ENCODE data around the gene FOLR2.

The FOLR2 gene

DNA sequence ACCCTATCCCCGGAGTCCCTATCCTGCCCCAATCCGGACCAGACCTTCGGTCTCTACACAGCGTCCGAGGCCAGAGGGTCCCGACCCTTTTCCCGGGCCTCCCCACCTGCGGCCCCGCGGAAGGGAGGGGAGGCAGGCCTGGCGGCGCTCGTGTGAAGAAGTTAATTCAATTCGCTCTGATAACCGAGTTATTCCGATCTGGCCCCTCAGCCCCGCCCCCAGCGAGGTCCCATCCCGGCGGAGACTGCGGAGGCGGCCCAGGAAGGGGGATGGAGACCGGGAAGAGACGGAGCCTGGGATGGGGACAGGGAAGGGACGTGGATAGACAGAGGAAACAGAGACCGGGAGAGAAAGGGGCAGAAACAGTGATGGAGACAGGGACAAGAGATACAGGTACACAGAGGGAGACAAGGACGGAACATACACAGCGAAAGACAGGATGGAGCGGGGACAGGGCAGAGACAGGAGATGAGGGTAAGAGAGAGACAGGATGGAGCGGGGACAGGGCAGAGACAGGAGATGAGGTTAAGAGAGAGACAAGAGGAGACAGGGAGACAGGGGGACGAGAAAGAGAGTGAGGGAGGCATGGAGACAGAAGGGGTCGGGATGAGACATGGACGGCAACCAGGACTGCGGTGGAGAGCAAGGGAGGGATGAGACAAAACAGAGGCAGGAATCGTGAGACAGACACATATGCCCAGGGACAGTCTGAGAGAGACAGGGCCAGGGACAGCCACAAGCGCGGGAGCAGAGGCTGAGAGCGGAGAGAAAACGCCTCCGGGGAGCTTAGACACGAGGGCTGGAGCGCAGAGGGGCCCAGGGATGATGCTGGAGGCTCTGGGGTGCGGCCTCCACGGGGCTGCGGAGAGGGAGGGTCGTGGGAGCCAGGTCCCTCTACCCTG lies 28.0 kb downstream of the FOLR2 start:
- no peaks in the 10 kb centered on the region for H3K9me3 ChIP-seq (ENCODE audit: control insufficient read depth, low read length)
- H2AFZ ChIP-seq = no peak overlapping the region
- no peak overlapping the region for H3K4me2 ChIP-seq (ENCODE audit: low read length)
- no peaks in the 10 kb centered on the region for H3K36me3 ChIP-seq (ENCODE audit: control insufficient read depth, insufficient read depth, low read length)
- no peaks in the 10 kb centered on the region for H3K79me2 ChIP-seq
- no peaks in the 10 kb centered on the region for H3K27me3 ChIP-seq (ENCODE audit: control insufficient read depth, insufficient read depth, low read length)
- TF ChIP-seq, protein P1, sequence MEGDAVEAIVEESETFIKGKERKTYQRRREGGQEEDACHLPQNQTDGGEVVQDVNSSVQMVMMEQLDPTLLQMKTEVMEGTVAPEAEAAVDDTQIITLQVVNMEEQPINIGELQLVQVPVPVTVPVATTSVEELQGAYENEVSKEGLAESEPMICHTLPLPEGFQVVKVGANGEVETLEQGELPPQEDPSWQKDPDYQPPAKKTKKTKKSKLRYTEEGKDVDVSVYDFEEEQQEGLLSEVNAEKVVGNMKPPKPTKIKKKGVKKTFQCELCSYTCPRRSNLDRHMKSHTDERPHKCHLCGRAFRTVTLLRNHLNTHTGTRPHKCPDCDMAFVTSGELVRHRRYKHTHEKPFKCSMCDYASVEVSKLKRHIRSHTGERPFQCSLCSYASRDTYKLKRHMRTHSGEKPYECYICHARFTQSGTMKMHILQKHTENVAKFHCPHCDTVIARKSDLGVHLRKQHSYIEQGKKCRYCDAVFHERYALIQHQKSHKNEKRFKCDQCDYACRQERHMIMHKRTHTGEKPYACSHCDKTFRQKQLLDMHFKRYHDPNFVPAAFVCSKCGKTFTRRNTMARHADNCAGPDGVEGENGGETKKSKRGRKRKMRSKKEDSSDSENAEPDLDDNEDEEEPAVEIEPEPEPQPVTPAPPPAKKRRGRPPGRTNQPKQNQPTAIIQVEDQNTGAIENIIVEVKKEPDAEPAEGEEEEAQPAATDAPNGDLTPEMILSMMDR (IDR thresholded peaks at IDR 0.05) = no peak
- H3K4me1 ChIP-seq = no peaks in the 10 kb centered on the region
- H3K27ac ChIP-seq = no peak overlapping the region
- H3K4me3 ChIP-seq (ENCODE audit: low read depth, low read length) = no peak overlapping the region
- H3K9ac ChIP-seq = no peak overlapping the region

DNA sequence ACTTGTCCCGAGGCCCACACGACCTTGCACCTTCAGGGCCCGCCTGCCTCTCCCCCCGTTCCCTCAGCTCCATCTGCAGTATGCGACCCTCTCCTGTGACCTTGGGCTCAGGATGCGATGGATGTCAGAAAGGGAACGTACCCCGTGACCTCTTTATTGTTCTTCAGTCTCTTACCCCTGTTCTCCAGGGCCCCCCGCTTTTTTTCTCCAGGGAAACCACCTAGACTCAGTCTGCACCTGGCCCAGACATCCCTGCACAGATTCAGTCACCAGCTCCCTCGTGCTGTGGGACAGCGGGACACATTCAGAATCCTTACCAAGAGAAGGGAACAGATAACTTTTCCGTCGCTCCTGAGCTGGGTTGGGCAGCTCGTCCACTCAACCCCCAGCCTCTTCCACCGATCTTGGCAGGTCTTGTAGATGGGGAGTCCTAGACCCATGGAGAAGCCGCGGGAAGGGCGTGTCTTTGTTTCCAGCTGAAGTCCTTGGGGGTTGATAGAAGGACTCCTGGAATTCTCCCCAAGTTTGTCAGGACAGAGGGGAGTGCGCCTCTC lies 28.7 kb downstream of the FOLR2 start:
- H3K4me2 ChIP-seq (ENCODE audit: low read length) = no peak overlapping the region
- H3K4me1 ChIP-seq = no peaks in the 10 kb centered on the region
- H3K27ac ChIP-seq = no peak overlapping the region
- no peaks in the 10 kb centered on the region for H3K27me3 ChIP-seq (ENCODE audit: control insufficient read depth, insufficient read depth, low read length)
- no peak overlapping the region for H3K9ac ChIP-seq
- TF ChIP-seq, protein P1 (IDR thresholded peaks at IDR 0.05) = no peak
- H3K36me3 ChIP-seq (ENCODE audit: control insufficient read depth, insufficient read depth, low read length) = no peaks in the 10 kb centered on the region
- H2AFZ ChIP-seq = no peak overlapping the region
- H3K9me3 ChIP-seq (ENCODE audit: control insufficient read depth, low read length) = no peaks in the 10 kb centered on the region
- no peak overlapping the region for H3K4me3 ChIP-seq (ENCODE audit: low read depth, low read length)
- no peaks in the 10 kb centered on the region for H3K79me2 ChIP-seq

DNA sequence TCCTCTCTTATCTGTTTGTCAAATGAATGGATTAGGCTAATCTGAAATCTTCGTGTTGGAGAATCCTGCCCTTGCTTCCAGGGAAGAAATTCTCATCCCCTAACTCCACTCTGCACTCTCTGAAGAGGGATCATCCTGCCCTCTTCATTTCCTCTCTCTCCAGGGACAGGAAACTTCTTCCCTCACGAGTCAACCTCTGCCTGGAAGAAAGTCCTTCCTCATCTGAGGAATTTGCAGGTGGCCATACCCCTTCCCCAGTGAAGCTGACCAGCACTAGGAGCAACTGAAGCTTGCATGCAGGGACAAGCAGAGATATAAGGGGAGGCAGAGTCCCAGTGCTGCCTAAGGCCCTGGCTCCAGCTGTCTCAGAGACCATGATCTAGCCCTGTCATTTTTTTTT lies 31.0 kb downstream of the FOLR2 start:
- TF ChIP-seq, protein P1 (IDR thresholded peaks at IDR 0.05) = no peak
- no peak overlapping the region for H3K27ac ChIP-seq
- H3K9ac ChIP-seq = no peak overlapping the region
- no peak overlapping the region for H3K4me3 ChIP-seq (ENCODE audit: low read depth, low read length)
- H3K27me3 ChIP-seq (ENCODE audit: control insufficient read depth, insufficient read depth, low read length) = no peaks in the 10 kb centered on the region
- no peak overlapping the region for H3K4me2 ChIP-seq (ENCODE audit: low read length)
- no peaks in the 10 kb centered on the region for H3K36me3 ChIP-seq (ENCODE audit: control insufficient read depth, insufficient read depth, low read length)
- no peaks in the 10 kb centered on the region for H3K4me1 ChIP-seq
- no peaks in the 10 kb centered on the region for H3K9me3 ChIP-seq (ENCODE audit: control insufficient read depth, low read length)
- no peak overlapping the region for H2AFZ ChIP-seq
- H3K79me2 ChIP-seq = no peaks in the 10 kb centered on the region

- no peaks in the 10 kb centered on the region for H3K9me3 ChIP-seq (ENCODE audit: control insufficient read depth, low read length)
- no peak overlapping the region for H3K27ac ChIP-seq
- no peaks in the 10 kb centered on the region for H3K79me2 ChIP-seq
- no peaks in the 10 kb centered on the region for H3K36me3 ChIP-seq (ENCODE audit: control insufficient read depth, insufficient read depth, low read length)
- no peaks in the 10 kb centered on the region for H3K27me3 ChIP-seq (ENCODE audit: control insufficient read depth, insufficient read depth, low read length)
- no peaks in the 10 kb centered on the region for H3K4me1 ChIP-seq
- H3K4me3 ChIP-seq (ENCODE audit: low read depth, low read length) = no peak overlapping the region
- TF ChIP-seq, protein P1 (IDR thresholded peaks at IDR 0.05) = no peak
- H2AFZ ChIP-seq = no peak overlapping the region
- no peak overlapping the region for H3K4me2 ChIP-seq (ENCODE audit: low read length)
- no peak overlapping the region for H3K9ac ChIP-seq
Measured at GRCh38 chr11:72249961-72250360, 33.4 kb downstream of the FOLR2 start.
